Immature natural killer cell (primary cell): Measurements from ENCODE around the gene PWWP2B. TPM values are rescaled to one million over a fixed set of nuclear protein-coding genes. Genes with fewer than 3 reads are reported as not detected.
A peak's percentile ranks its signal among the peaks of the same experiment; 100 is the strongest.

ENCODE experiments used
- DNase-seq, 3 donors: peaks; one replicate each; pipeline ENCODE4 v3.0.0; 2022; ENCODE audit warnings: mixed read lengths in 1 of 3
- H3K27ac Mint-ChIP-seq, 6 donors: one replicate each; pipeline ENCODE4 v1.8.0; 2020; ENCODE audit warnings: mixed read lengths in 6 of 6, mild to moderate bottlenecking in 5 of 6, inconsistent platforms in 4 of 6, moderate library complexity in 3 of 6
- H3K27me3 Mint-ChIP-seq, 3 donors: one replicate each; pipeline ENCODE4 v1.8.0; 2020 to 2021; ENCODE audit warnings: low read depth in 3 of 3, mild to moderate bottlenecking in 3 of 3, mixed read lengths in 3 of 3, moderate library complexity in 3 of 3, inconsistent platforms in 1 of 3
- H3K36me3 Mint-ChIP-seq, 3 donors: one replicate each; pipeline ENCODE4 v1.8.0; 2020; ENCODE audit warnings: mixed read lengths in 3 of 3, inconsistent platforms in 2 of 3, mild to moderate bottlenecking in 2 of 3
- H3K4me1 Mint-ChIP-seq, 2 donors: one replicate each; pipeline ENCODE4 v1.8.0; 2020; ENCODE audit warnings: inconsistent platforms in 2 of 2, mild to moderate bottlenecking in 2 of 2, mixed read lengths in 2 of 2, moderate library complexity in 1 of 2
- H3K4me3 Mint-ChIP-seq, 5 donors: one replicate each; pipeline ENCODE4 v1.8.0; 2020; ENCODE audit warnings: mild to moderate bottlenecking in 5 of 5, mixed read lengths in 5 of 5, inconsistent platforms in 3 of 5, moderate library complexity in 3 of 5
- H3K9me3 Mint-ChIP-seq, 6 donors: one replicate each; pipeline ENCODE4 v1.8.0; 2020; ENCODE audit warnings: mild to moderate bottlenecking in 6 of 6, mixed read lengths in 6 of 6, inconsistent platforms in 4 of 6, moderate library complexity in 3 of 6
- polyA plus RNA-seq, 3 donors: library from polyadenylated mRNA; unstranded; fragments of 300-500 nt; fragmentation: Illumina TruSeq; gene quantifications; one replicate each; pipeline ENCODE4 v1.2.3, GENCODE V29; 2021

The PWWP2B gene
- polyA plus RNA-seq, 3 donors from 2014 or later, result 4.0 to 7.3 (median 4.3) TPM

DNA sequence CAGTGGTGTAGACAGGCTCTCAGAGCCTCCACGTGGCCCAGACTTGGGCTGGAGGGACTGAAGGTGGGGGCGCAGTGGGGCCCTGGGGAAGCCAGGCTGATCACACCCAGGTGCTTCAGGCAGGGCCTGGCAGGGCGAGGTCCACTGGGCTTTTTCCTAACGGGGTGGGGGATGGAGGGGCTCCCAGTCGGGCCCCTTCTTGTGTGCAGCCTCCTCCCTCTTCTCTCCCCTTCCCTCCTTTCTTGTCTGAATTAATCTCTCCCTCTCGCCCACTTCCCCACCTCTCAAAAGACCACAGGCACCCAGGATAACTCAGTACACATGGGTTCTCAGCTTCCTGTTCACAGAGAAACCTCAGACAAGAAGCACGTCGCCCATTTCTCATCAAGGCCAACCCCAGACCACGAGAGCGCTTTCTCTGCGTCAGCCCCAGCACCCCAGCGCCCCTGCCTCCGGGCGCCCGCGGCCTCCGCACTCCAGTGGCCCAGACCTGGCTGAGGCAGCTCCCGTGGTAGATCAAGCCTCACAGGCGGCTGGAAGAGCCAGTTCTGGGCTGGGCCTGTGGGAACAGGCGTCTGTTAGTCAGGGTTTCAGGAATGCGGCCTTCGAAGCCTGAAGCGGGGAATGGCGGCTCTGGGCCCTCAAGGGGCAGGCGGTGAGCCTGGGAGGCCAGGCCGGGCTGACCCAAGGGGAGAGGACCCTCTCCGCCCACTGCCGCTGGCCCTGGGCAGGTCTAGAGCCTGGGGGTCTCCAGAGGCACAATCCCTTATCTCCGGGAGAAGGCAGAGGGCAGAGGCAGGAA, 50.6 kb downstream of the PWWP2B start:
- peak; percentile 95 to 96 (median 96) for DNase-seq
- H3K9me3 Mint-ChIP-seq, result no peaks in the 10 kb centered on the region
- H3K4me3 Mint-ChIP-seq, result peak overlapping the region; percentile 62 to 80 (median 70)
- peaks cover 3 to 15% (median 7%) of the 10 kb centered on the region in 3 donors for H3K27me3 Mint-ChIP-seq
- peak overlapping the region; percentile 95 to 99 (median 96) for H3K27ac Mint-ChIP-seq
- peaks cover 25 to 40% of the 10 kb centered on the region in 2 donors for H3K4me1 Mint-ChIP-seq
- no peaks in the 10 kb centered on the region for H3K36me3 Mint-ChIP-seq

DNA sequence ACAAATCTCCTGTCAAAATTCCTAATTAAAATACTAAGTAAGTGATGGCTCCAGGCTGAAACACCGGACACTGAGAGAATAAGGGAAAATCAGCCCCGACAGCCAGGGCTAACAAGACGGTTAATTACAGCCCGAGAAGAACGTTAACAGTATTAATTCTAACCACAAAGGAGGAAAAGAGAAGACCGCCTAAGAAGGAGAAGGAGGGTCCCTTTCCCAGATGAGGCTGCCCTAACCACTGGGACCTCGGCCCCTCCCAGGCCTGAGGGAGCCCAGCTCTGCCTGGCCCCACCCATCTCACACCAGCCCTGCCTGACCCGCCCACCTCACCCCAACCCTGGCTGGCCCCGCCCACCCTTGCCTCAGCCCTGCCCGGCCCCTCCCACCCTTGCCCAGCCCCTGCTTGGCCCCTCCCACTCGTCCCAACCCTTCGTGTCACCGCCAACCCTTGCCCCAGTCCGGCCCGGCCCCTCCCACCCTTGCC, 51.3 kb downstream of the PWWP2B start:
- Mint-ChIP-seq H3K4me3 (peak overlapping the region; percentile 62 to 80 (median 66)), H3K27ac (peak overlapping the region; percentile 95 to 99 (median 96)), H3K9me3 (no peaks in the 10 kb centered on the region), H3K4me1 (peaks cover 24 to 41% of the 10 kb centered on the region in 2 donors), H3K36me3 (no peaks in the 10 kb centered on the region), H3K27me3 (peaks cover 3 to 15% (median 8%) of the 10 kb centered on the region in 3 donors)
- peak; percentile 76 to 81 (median 80) for DNase-seq

DNA sequence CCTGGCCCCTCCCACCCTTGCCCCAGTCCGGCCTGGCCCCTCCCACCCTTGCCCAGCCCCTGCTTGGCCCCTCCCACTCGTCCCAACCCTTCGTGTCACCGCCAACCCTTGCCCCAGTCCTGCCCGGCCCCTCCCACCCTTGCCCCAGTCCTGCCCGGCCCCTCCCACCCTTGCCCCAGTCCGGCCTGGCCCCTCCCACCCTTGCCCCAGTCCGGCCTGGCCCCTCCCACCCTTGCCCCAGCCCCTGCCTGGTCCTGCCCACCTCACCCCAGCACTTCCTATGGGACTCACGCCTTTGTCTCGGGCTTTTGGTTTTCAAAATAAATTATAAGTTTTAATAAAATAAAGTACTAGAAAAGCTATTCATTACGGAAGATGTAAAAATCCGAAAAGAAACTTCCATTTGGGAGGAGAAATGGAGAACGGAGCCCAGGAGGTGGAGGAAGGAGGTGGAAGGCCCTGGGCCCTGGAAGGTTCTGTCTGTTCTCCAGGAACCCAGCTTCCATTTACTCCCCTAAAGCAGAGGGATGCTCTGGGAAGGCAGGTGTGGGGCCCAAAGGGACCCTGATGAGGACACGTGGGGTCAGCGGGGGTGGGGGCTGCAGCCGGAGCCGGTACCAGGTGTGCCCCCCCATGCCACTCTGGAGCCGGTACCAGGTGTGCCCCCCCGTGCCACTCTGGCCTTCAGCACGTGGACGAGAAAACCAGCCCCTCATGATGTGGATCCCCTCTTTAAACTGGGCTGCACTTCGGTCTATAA, 52.2 kb downstream of the PWWP2B start:
- no peak overlapping the region for H3K4me3 Mint-ChIP-seq
- peaks cover 19 to 37% of the 10 kb centered on the region in 2 donors for H3K4me1 Mint-ChIP-seq
- H3K27me3 Mint-ChIP-seq, result peaks cover 3 to 14% (median 8%) of the 10 kb centered on the region in 3 donors
- H3K27ac Mint-ChIP-seq, result peak overlapping the region; percentile 70 to 93 (median 89)
- peak in 1 of 3 donors; percentile 19 for DNase-seq
- H3K36me3 Mint-ChIP-seq, result no peaks in the 10 kb centered on the region
- no peaks in the 10 kb centered on the region for H3K9me3 Mint-ChIP-seq

DNA sequence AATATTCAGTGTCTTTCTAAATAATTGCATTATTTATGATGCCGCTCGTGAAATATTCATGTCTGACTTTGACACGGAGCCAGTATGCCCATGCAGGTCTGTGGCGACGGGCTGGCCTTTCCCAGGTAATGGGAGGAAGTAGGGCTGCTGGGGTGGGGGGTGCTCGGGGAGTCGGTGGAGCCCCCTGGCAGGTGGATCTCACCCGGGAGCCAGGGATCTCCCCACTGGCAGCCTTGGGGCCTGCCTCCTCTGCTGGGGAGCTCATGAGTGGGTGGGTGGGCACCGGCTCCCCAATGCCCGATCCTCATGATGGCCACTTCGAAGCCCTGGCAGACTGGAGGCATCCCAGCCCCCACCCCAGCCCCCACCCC, 52.8 kb downstream of the PWWP2B start:
- H3K4me3 Mint-ChIP-seq, result no peak overlapping the region
- no peaks in the 10 kb centered on the region for H3K36me3 Mint-ChIP-seq
- H3K4me1 Mint-ChIP-seq, result peaks cover 19 to 37% of the 10 kb centered on the region in 2 donors
- peaks cover 3 to 15% (median 8%) of the 10 kb centered on the region in 3 donors for H3K27me3 Mint-ChIP-seq
- no peak for DNase-seq
- H3K9me3 Mint-ChIP-seq, result no peaks in the 10 kb centered on the region
- H3K27ac Mint-ChIP-seq, result peak overlapping the region; percentile 70 to 93 (median 89)

DNA sequence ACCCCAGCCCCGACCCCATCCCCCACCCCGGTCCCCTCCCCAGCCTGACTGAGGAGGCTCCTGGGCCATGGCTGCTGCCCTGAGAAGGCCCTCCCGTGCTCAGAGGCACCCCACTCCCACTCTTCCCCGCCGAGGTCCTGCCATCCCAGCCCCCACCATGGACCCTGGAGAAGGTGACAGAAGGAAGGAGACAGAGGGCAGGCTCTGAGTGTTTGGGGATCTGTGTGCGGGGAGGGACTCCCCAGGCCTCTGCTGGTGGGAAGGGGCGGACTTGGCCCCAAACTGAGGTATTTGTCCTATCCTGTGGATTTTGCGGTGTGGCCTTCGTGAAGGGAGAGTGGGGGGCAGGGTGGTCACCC, 53.4 kb downstream of the PWWP2B start:
- H3K36me3 Mint-ChIP-seq, result no peaks in the 10 kb centered on the region
- peaks cover 3 to 16% (median 8%) of the 10 kb centered on the region in 3 donors for H3K27me3 Mint-ChIP-seq
- H3K4me3 Mint-ChIP-seq, result no peak overlapping the region
- DNase-seq, result no peak
- H3K9me3 Mint-ChIP-seq, result no peaks in the 10 kb centered on the region
- H3K4me1 Mint-ChIP-seq, result peaks cover 19 to 31% of the 10 kb centered on the region in 2 donors
- peak overlapping the region in 5 of 6 donors; percentile 82 to 95 (median 94) for H3K27ac Mint-ChIP-seq

DNA sequence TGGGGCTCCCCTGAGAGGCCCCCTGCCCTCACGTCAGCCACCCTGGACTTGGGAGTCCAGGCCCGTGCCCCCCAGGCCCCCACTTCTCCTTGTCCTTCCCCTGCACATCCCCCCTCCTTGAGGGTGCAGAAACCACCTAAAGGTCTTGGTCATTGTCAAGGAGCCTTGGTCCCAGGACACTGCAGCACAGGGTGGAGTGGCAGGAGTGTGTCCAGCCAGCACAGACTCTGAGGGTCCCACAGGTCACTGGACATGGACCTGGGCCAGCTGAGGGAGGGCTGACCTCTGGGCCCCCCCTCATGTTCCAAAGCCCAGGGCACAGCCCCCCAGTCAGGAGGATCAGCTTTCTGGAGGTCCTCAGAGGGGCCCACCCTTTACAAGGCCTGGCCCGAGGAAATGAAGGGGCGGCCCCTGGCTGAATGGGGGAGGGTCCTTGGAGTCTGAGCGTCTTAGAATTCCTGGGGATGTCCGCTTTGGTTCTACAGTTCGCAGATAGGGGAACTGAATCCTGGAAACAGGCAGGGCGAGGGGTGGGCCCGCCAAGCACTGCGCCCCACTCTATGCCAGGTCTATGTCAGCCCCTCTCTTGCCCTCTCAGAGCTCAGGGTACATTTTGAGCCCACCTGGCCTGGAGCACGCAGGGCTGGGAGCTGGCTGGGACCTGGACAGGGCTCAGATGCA, 54.0 kb downstream of the PWWP2B start:
- Mint-ChIP-seq H3K36me3 (no peaks in the 10 kb centered on the region), H3K9me3 (no peaks in the 10 kb centered on the region), H3K27ac (peak overlapping the region; percentile 62 to 95 (median 94)), H3K4me3 (peak overlapping the region in 1 of 5 donors; percentile 55), H3K27me3 (peaks cover 3 to 16% (median 8%) of the 10 kb centered on the region in 3 donors), H3K4me1 (peaks cover 19 to 31% of the 10 kb centered on the region in 2 donors)
- no peak for DNase-seq

DNA sequence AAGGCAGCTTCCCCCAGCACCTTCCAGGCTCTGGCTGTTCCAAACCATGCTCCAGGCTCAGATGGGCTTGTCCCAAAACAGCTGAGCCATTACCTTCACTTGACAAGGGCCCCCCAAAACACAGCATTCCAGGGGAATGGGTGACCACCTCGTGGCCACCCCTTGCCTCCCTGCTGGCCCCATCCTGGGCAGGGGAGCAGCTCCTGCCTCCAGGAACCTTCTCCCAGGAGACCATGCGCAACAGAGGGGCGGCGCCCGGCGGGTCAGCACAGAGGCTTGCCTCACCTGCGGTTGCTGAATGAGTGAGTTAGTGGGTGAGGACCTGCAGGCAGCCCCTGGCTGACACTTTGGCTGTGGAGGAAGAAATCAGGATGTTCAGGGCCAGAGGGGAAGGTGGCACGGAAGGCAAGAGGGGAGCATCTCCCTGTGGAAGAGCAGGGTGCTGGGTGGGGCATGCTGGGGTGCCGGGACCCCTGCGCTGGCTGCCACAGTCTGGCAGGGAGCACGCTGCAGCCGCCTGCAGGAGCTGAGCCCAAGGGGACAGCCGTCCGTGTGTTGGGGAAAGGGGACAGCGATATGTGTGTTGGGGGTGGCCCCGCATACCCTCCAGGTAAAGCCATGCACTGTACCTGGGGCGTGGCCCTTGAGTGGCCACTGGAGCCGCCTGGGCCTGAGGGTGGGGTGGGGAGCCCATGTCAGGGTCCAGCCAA, 54.7 kb downstream of the PWWP2B start:
- Mint-ChIP-seq H3K4me1 (peaks cover 19 to 26% of the 10 kb centered on the region in 2 donors), H3K4me3 (peak overlapping the region in 2 of 5 donors; percentile 11 to 55), H3K27ac (peak overlapping the region; percentile 62 to 95 (median 94)), H3K36me3 (no peaks in the 10 kb centered on the region), H3K9me3 (no peaks in the 10 kb centered on the region), H3K27me3 (peaks cover 3 to 14% (median 8%) of the 10 kb centered on the region in 3 donors)
- no peak for DNase-seq

DNA sequence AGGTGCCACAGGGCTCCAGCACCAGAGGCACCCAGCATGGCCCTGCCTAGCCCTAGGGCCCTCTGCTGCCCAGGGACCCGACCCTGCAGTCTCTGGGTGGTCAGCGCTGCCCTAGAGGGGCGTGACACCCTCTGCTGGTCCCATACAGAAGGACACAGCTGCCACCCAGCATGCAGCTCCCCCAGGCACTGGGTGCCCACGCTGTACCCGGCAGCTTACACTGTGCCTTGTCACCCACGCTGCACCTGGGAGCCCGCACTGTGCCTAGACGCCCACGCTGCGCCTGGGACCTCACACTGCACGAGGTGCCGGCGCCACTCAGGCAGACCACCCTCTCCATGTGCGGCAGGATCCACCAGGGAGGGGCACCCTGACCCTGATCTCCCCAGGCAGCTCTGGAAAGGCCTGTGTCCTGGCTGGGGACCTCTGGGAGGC, 55.2 kb downstream of the PWWP2B start:
- H3K27ac Mint-ChIP-seq, result peak overlapping the region; percentile 74 to 95 (median 92)
- H3K27me3 Mint-ChIP-seq, result peaks cover 3 to 13% (median 8%) of the 10 kb centered on the region in 3 donors
- DNase-seq, result no peak
- H3K36me3 Mint-ChIP-seq, result no peaks in the 10 kb centered on the region
- no peaks in the 10 kb centered on the region for H3K9me3 Mint-ChIP-seq
- H3K4me3 Mint-ChIP-seq, result peak overlapping the region in 2 of 5 donors; percentile 20 to 36
- H3K4me1 Mint-ChIP-seq, result peaks cover 18 to 21% of the 10 kb centered on the region in 2 donors

DNA sequence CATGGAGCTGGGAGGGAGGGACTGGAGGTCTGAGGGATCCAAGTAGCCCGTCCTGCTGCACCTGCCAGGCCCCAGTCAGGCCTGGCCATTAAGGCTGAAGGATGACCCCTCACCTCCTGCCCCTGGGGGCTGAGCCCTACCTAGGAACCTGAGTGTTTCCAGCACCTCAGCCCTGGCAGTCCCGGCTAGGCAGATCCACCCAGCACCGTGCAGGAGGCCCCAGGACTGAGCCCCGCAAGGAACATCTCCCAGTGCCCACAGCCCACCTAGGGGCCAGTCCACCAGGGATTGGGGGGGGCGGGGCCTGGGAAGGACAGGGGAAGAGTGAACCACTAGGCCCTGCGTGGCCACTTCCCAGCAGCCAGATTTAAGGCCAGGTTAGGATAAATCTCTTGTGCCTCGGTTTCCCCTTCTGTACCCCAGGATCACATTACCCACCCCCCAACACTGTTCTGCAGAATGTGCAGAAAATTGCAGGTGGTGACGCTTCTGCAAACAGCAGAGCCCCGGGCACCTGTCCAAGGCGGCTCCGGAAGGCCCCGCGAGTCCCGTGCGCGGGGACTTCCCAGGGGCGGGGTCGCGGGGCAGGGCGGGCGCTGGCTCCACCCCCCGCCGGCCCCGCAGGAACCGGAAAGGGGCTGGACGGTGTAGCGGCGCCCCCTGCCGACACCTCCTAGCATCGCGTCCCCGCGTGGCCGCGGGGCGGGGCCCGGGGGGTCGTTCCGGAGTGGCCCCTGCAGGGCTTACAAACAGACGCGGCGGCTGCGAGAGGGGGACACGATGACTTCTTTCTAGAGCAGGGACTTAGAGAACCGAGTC, 55.9 kb downstream of the PWWP2B start:
- Mint-ChIP-seq H3K27me3 (peaks cover 3 to 7% (median 3%) of the 10 kb centered on the region in 3 donors), H3K27ac (peak overlapping the region; percentile 74 to 95 (median 92)), H3K9me3 (no peaks in the 10 kb centered on the region), H3K4me1 (peaks cover 12 to 16% of the 10 kb centered on the region in 2 donors), H3K36me3 (no peaks in the 10 kb centered on the region), H3K4me3 (peak overlapping the region; percentile 46 to 62 (median 57))
- DNase-seq, result peak; percentile 89 to 91 (median 89)

DNA sequence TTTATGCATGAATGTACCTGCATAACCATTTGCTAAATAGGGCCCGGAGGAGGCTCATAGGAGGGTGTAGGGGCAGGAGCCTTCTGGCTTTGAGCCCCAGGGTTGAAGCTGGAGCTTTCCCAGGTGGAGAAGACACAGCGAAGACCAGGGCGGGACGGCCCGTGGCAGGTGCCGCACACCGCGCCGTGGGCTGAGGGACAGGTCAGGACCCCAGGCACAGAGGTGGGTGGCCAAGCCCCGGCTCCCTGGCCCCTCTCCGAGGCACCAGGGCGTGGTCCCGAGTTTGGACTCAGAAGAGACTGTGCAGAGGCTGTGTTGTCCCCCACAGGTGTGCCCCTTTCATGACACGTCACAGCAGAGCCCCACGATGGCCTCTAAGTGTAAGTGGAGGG, 56.5 kb downstream of the PWWP2B start:
- H3K36me3 Mint-ChIP-seq, result no peaks in the 10 kb centered on the region
- H3K27me3 Mint-ChIP-seq, result peaks cover 0 to 3% (median 3%) of the 10 kb centered on the region in 3 donors
- H3K4me1 Mint-ChIP-seq, result peaks cover 6 to 13% of the 10 kb centered on the region in 2 donors
- H3K27ac Mint-ChIP-seq, result peak overlapping the region in 4 of 6 donors; percentile 61 to 91 (median 70)
- DNase-seq, result no peak
- H3K4me3 Mint-ChIP-seq, result peak overlapping the region in 1 of 5 donors; percentile 32
- H3K9me3 Mint-ChIP-seq, result no peaks in the 10 kb centered on the region

DNA sequence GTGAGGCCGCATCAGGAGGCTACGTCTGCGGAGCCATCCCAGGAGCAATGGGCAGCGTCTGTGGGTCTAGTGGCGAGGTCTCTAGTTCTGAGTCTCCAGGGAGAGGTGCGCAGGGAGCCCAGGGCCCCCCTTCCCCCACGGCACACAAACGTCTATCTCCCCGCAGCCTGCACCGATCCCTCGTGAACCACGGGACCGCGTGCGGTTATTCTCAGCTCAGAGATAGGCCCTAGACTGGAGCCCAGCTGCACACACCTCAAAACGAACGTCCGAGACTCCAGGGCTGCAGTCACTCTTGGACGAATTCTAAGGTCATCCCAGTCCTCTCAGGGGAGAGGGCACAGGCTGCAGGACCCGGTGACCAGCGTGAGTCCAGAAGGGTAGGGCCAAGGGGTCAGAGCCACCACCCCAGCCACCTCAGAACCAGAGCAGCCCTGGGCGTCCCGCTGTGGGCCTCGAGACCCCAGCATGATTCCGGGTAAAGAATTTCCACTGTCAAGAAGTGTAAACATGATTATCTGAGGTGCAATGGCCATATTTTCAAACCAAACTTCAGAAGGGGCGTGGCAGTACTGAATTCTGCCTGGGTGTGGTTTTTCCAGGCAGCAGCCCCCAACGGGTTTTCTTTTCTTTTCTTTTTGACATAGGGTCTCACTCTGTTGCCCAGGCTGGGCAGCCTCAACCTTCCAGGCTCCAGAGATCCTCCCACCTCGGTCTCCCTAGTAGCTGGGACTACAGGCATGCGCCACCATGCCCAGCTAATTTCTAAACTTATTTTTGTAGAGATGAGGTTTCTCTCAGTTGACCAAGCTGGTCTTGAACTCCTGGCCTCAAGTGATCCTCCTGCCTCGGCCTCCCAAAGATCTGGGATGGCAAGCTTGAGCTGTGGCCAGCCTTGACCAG, 57.5 kb downstream of the PWWP2B start:
- H3K4me1 Mint-ChIP-seq, result peaks cover 2 to 16% of the 10 kb centered on the region in 2 donors
- H3K9me3 Mint-ChIP-seq, result no peaks in the 10 kb centered on the region
- no peak for DNase-seq
- peak overlapping the region in 3 of 6 donors; percentile 37 to 60 (median 40) for H3K27ac Mint-ChIP-seq
- H3K4me3 Mint-ChIP-seq, result no peak overlapping the region
- H3K27me3 Mint-ChIP-seq, result peaks cover 0 to 3% (median 3%) of the 10 kb centered on the region in 3 donors
- no peaks in the 10 kb centered on the region for H3K36me3 Mint-ChIP-seq
